ENCODE measurements around the gene PSME2. TPM values are rescaled to one million over a fixed set of nuclear protein-coding genes. Genes with fewer than 3 reads are reported as not detected.

The PSME2 gene
- total and polyA plus RNA-seq, 2 of the 13 experiments (the other 11 are each of a cell fraction or from before 2014, with no cell fraction given): 332 to 716 TPM

DNA sequence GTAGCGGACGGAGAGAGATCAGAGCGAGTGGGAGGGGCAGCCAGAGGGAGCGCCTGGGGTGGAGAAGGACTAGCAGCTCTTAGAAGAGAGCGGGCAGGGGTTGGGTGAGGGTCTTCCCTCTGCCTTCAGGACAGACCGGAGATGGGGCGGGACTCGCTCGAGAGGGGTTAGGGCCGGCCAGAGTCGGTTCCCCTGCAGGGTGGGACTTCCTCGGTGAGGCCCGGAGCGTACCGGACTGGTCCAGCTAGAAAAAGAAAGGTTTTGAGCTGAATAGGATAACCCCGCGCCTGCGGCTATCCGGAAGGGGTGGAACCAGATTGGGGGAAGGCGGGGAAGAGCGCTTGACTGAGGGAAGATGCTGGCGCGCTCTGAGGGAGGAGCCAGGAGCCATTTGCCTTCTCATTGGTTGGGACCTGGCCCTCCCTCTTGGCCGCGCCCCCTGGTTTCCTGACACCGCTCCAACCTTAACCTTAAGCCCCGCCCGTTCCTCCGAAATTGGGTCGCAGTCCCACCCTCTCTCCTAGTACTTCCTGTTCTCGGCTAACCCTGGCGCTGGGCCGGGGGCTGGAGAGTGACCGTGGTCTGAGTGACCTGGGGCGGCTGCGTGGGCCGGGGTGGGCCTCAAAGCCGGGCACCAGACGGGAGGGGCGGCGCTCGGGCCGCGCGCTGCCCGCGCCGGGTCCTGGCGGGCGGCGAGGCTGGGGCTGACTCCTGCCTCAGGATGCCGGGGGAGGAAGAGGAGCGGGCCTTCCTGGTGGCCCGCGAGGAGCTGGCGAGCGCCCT, 759 bp upstream of the PSME2 start, which contains the start of gene RNF31 (continued):
- TF ChIP-seq, protein P1, sequence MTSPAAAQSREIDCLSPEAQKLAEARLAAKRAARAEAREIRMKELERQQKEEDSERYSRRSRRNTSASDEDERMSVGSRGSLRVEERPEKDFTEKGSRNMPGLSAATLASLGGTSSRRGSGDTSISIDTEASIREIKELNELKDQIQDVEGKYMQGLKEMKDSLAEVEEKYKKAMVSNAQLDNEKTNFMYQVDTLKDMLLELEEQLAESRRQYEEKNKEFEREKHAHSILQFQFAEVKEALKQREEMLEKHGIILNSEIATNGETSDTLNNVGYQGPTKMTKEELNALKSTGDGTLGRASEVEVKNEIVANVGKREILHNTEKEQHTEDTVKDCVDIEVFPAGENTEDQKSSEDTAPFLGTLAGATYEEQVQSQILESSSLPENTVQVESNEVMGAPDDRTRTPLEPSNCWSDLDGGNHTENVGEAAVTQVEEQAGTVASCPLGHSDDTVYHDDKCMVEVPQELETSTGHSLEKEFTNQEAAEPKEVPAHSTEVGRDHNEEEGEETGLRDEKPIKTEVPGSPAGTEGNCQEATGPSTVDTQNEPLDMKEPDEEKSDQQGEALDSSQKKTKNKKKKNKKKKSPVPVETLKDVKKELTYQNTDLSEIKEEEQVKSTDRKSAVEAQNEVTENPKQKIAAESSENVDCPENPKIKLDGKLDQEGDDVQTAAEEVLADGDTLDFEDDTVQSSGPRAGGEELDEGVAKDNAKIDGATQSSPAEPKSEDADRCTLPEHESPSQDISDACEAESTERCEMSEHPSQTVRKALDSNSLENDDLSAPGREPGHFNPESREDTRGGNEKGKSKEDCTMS (CRISPR knock-in tag; conservative IDR thresholded peaks at IDR 0.05): no peak
- TF ChIP-seq GABPA (IDR thresholded peaks at IDR 0.05; ENCODE audit: low read depth, low read length) (no peak), GABPA (CRISPR knock-in tag; IDR thresholded peaks at IDR 0.05; ENCODE audit: low read depth) (no peak), ZNF17 (CRISPR knock-in tag; IDR thresholded peaks at IDR 0.05) (no peak), GPN1 (CRISPR knock-in tag; IDR thresholded peaks at IDR 0.05; ENCODE audit: borderline replicate concordance) (0 out of 2 replicates have a peak, but pooled peaks have one; percentile 38), ZSCAN22 (CRISPR knock-in tag; IDR thresholded peaks at IDR 0.05) (no peak; the same call in 1 of the 2 replicates), HNF4A (CRISPR knock-in tag; IDR thresholded peaks at IDR 0.05) (no peak), HOXA9 (CRISPR knock-in tag; IDR thresholded peaks at IDR 0.05; ENCODE audit: borderline replicate concordance) (no peak), FOXA1 (IDR thresholded peaks at IDR 0.05) (no peak), FOXA1 (CRISPR knock-in tag; IDR thresholded peaks at IDR 0.05) (no peak), ZNF121 (CRISPR knock-in tag; IDR thresholded peaks at IDR 0.05) (no peak), MAFF (IDR thresholded peaks at IDR 0.05; ENCODE audit: low read depth, low read length) (no peak), ZNF563 (CRISPR knock-in tag; IDR thresholded peaks at IDR 0.05) (no peak), NR2F6 (IDR thresholded peaks at IDR 0.05) (no peak; the same call in 1 of the 2 replicates), NR2F6 (CRISPR knock-in tag; IDR thresholded peaks at IDR 0.05) (peak; percentile 5; the same call in 1 of the 2 replicates), KLF16 (CRISPR knock-in tag; IDR thresholded peaks at IDR 0.05) (peak in 1 of 2 experiments; percentile 72; a peak in 1 of 4 replicates), SNAPC2 (CRISPR knock-in tag; IDR thresholded peaks at IDR 0.05) (peak; percentile 84), DNMT1 (CRISPR knock-in tag; IDR thresholded peaks at IDR 0.05) (0 out of 2 replicates have a peak, but pooled peaks have one; percentile 18), ZNF83 (CRISPR knock-in tag; IDR thresholded peaks at IDR 0.05; ENCODE audit: borderline replicate concordance) (peak; percentile 84; the same call in 1 of the 2 replicates), ZBTB38 (CRISPR knock-in tag; IDR thresholded peaks at IDR 0.05) (peak; percentile 85)
- TF ChIP-seq, protein P2, sequence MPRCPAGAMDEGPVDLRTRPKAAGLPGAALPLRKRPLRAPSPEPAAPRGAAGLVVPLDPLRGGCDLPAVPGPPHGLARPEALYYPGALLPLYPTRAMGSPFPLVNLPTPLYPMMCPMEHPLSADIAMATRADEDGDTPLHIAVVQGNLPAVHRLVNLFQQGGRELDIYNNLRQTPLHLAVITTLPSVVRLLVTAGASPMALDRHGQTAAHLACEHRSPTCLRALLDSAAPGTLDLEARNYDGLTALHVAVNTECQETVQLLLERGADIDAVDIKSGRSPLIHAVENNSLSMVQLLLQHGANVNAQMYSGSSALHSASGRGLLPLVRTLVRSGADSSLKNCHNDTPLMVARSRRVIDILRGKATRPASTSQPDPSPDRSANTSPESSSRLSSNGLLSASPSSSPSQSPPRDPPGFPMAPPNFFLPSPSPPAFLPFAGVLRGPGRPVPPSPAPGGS (CRISPR knock-in tag; IDR thresholded peaks at IDR 0.05): no peak; the same call in none of the 2 replicates
- TF ChIP-seq, protein P3, sequence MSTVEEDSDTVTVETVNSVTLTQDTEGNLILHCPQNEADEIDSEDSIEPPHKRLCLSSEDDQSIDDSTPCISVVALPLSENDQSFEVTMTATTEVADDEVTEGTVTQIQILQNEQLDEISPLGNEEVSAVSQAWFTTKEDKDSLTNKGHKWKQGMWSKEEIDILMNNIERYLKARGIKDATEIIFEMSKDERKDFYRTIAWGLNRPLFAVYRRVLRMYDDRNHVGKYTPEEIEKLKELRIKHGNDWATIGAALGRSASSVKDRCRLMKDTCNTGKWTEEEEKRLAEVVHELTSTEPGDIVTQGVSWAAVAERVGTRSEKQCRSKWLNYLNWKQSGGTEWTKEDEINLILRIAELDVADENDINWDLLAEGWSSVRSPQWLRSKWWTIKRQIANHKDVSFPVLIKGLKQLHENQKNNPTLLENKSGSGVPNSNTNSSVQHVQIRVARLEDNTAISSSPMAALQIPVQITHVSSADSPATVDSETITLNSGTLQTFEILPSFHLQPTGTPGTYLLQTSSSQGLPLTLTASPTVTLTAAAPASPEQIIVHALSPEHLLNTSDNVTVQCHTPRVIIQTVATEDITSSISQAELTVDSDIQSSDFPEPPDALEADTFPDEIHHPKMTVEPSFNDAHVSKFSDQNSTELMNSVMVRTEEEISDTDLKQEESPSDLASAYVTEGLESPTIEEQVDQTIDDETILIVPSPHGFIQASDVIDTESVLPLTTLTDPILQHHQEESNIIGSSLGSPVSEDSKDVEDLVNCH (CRISPR knock-in tag; IDR thresholded peaks at IDR 0.05): no peak
- TF ChIP-seq, protein P4, sequence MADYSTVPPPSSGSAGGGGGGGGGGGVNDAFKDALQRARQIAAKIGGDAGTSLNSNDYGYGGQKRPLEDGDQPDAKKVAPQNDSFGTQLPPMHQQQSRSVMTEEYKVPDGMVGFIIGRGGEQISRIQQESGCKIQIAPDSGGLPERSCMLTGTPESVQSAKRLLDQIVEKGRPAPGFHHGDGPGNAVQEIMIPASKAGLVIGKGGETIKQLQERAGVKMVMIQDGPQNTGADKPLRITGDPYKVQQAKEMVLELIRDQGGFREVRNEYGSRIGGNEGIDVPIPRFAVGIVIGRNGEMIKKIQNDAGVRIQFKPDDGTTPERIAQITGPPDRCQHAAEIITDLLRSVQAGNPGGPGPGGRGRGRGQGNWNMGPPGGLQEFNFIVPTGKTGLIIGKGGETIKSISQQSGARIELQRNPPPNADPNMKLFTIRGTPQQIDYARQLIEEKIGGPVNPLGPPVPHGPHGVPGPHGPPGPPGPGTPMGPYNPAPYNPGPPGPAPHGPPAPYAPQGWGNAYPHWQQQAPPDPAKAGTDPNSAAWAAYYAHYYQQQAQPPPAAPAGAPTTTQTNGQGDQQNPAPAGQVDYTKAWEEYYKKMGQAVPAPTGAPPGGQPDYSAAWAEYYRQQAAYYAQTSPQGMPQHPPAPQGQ (CRISPR knock-in tag; IDR thresholded peaks at IDR 0.05; ENCODE audit: borderline replicate concordance): 0 out of 2 replicates have a peak, but pooled peaks have one; percentile 19
